ENCODE data around the gene HINT3.
"Not testable (repeated sequence)": the region's sequence is repeated elsewhere in the genome, so short reads cannot be mapped to it uniquely, and the experiment has no call there.

HINT3 gene

GRCh38 chr6:125922322-125922860 is 34.2 kb upstream of the HINT3 start:
- FAIRE-seq (no peak), DNase-seq (ENCODE audit: insufficient read length, low spot score) (no peak)
- TF ChIP-seq TAF1 (IDR thresholded peaks at IDR 0.05; ENCODE audit: low read depth, low read length) (no peak), PAX5 (IDR thresholded peaks at IDR 0.05; ENCODE audit: insufficient read depth, low read length, severe bottlenecking) (no peak), POU2F2 (IDR thresholded peaks at IDR 0.05; ENCODE audit: low read depth, low read length) (no peak), POLR2AphosphoS5 (IDR thresholded peaks at IDR 0.05; ENCODE audit: low read depth, low read length) (no peak), POLR2A (IDR thresholded peaks at IDR 0.05; ENCODE audit: low read depth, low read length) (no peak), SPI1 (IDR thresholded peaks at IDR 0.05; ENCODE audit: low read depth, low read length) (no peak)

DNA sequence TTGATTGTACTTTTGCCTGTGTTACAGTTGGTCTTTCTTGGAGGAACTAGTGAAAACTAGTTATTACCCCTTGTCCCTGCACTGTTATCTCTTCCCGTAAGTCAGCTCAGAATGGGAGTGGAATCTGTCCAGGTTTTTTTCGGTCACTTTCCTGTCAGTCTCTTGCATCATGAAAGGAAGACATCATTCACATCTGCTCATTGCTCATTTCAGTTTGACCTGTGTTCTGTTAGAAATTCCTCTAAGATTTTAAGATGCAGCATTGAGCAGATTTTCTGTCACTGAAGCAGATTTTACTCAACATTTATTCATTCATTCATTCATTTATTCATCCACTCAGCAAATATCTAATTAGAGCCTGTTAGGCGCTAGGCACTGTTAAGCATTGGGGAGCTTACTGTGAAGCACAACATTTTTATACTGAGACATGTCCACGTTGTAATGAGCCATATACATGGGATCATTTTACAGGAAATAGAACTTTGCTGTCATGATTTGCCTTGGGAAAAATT is 33.1 kb upstream of the HINT3 start:
- TF ChIP-seq POU2F2 (IDR thresholded peaks at IDR 0.05; ENCODE audit: low read depth, low read length): no peak
- no peak for TF ChIP-seq SPI1 (IDR thresholded peaks at IDR 0.05; ENCODE audit: low read depth, low read length)
- TF ChIP-seq TAF1 (IDR thresholded peaks at IDR 0.05; ENCODE audit: low read depth, low read length): no peak
- no peak for TF ChIP-seq POLR2A (IDR thresholded peaks at IDR 0.05; ENCODE audit: low read depth, low read length)
- no peak for TF ChIP-seq PAX5 (IDR thresholded peaks at IDR 0.05; ENCODE audit: insufficient read depth, low read length, severe bottlenecking)
- TF ChIP-seq POLR2AphosphoS5 (IDR thresholded peaks at IDR 0.05; ENCODE audit: low read depth, low read length): no peak
- FAIRE-seq (no peak), DNase-seq (ENCODE audit: insufficient read length, low spot score) (no peak)

GRCh38 chr6:125924169-125924568 is 32.4 kb upstream of the HINT3 start:
- FAIRE-seq: no peak

DNA sequence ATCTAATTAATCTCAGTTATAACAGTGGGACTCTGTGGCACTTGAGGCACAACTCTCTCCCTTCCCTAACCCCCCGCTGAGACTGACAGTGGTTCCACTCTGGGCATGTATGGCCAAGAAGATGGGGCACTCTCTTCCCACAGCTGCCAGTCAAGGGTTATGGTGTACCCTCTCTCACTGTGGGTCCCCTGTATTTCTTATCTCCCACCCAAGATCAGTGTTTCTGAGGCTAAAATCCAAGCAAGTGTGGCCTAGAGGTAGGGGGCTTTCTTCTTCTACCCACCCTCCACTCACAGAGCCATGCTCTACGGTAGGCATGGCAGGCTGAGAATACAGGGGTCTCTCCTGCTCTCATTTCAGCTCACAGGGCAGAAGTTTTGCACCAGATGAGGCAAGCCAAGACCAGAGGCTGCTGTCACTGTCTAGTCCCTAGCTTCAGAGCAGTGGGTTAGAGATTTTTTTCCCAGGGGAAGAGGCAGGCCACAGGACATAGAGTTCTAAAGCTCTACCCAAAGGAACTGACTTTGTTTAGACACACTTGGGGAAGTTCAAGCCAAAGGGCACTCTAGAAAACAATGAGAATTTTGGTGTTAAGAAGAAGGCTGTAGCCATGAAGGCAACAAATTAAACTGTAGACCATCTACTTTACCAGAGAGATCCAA is 31.7 kb upstream of the HINT3 start:
- FAIRE-seq (no peak), DNase-seq (ENCODE audit: insufficient read length, low spot score) (no peak)
- TF ChIP-seq POLR2AphosphoS5 (IDR thresholded peaks at IDR 0.05; ENCODE audit: low read depth, low read length): 0 out of 2 replicates have a peak, but pooled peaks have one; percentile 43
- TF ChIP-seq TAF1 (IDR thresholded peaks at IDR 0.05; ENCODE audit: low read depth, low read length): no peak

More at GRCh38 chr6:125924169-125924568, 32.4 kb upstream of the HINT3 start:
- no peak for TF ChIP-seq POU2F2 (IDR thresholded peaks at IDR 0.05; ENCODE audit: low read depth, low read length)
- DNase-seq (ENCODE audit: insufficient read length, low spot score): no peak

DNA sequence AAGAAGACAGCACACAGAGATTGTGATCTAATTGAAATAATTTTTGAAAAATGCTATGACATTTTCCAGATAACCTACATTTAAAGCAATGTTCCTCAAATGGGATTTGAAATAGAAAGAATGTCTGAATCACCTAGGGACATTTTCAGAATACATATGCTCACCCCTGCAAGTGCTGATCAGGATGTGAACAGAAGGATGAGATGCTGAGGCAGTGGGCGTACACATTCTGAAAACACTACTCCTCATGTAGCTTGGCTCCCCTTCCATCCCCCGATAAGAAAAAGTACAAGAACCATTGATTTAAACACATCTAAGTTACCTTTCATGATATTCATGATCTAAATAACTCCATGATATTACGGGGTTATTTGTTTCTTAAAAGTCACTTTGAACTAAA is 29.9 kb upstream of the HINT3 start:
- TF ChIP-seq TAF1 (IDR thresholded peaks at IDR 0.05; ENCODE audit: low read depth, low read length): no peak
- no peak for TF ChIP-seq PAX5 (IDR thresholded peaks at IDR 0.05; ENCODE audit: insufficient read depth, low read length, severe bottlenecking)
- TF ChIP-seq SPI1 (IDR thresholded peaks at IDR 0.05; ENCODE audit: low read depth, low read length): no peak
- TF ChIP-seq POLR2A (IDR thresholded peaks at IDR 0.05; ENCODE audit: low read depth, low read length): no peak
- TF ChIP-seq POU2F2 (IDR thresholded peaks at IDR 0.05; ENCODE audit: low read depth, low read length): no peak
- no peak for TF ChIP-seq POLR2AphosphoS5 (IDR thresholded peaks at IDR 0.05; ENCODE audit: low read depth, low read length)
- DNase-seq (ENCODE audit: insufficient read length, low spot score) (no peak), FAIRE-seq (no peak)

- TF ChIP-seq PAX5 (IDR thresholded peaks at IDR 0.05; ENCODE audit: insufficient read depth, low read length, severe bottlenecking) (no peak), TAF1 (IDR thresholded peaks at IDR 0.05; ENCODE audit: low read depth, low read length) (no peak), POLR2AphosphoS5 (IDR thresholded peaks at IDR 0.05; ENCODE audit: low read depth, low read length) (no peak), POLR2A (IDR thresholded peaks at IDR 0.05; ENCODE audit: low read depth, low read length) (no peak), SPI1 (IDR thresholded peaks at IDR 0.05; ENCODE audit: low read depth, low read length) (no peak), POU2F2 (IDR thresholded peaks at IDR 0.05; ENCODE audit: low read depth, low read length) (no peak)
- no peak for FAIRE-seq
- no peak for DNase-seq (ENCODE audit: insufficient read length, low spot score)
Measured at GRCh38 chr6:125927761-125928160, 28.8 kb upstream of the HINT3 start.

DNA sequence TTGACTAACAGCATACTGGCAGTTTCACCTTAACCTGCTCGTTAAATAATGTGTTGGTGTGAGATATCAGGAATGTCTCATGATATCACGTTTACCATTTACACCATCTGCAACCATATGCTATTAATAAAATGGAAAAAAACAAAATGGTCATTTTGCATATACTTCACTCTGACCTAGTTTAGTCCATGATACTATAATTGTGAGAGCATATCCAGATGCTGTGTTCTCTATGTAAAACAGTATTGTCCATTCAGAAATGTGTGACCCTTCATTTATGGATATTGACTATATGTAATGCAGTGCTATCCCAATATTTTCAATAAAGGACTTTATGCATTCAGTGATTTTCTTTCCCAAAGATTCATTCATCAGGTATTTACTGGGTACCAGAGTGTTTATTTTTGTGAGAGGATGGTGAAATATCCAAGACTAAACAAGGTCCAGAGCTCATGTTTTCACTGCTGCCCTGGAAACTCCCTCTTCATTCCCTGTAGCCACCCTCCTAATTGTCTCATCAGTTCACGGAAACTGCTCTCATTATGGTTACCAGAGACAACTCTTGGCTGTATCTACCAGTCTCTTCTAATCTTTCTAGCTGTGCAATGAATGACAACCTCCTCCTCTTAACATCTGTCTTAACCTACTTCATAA is 25.7 kb upstream of the HINT3 start:
- TF ChIP-seq POLR2AphosphoS5 (IDR thresholded peaks at IDR 0.05; ENCODE audit: low read depth, low read length): no peak
- DNase-seq (ENCODE audit: insufficient read length, low spot score) (no peak), FAIRE-seq (no peak)

GRCh38 chr6:125931733-125932450 is 24.7 kb upstream of the HINT3 start:
- FAIRE-seq (no peak), DNase-seq (ENCODE audit: insufficient read length, low spot score) (no peak)
- TF ChIP-seq SPI1 (IDR thresholded peaks at IDR 0.05; ENCODE audit: low read depth, low read length): peak; percentile 70
- no peak for TF ChIP-seq POU2F2 (IDR thresholded peaks at IDR 0.05; ENCODE audit: low read depth, low read length)
- TF ChIP-seq POLR2AphosphoS5 (IDR thresholded peaks at IDR 0.05; ENCODE audit: low read depth, low read length): no peak
- 0 out of 2 replicates have a peak, but pooled peaks have one; percentile 22 for TF ChIP-seq POLR2A (IDR thresholded peaks at IDR 0.05; ENCODE audit: low read depth, low read length)
- no peak for TF ChIP-seq TAF1 (IDR thresholded peaks at IDR 0.05; ENCODE audit: low read depth, low read length)

DNA sequence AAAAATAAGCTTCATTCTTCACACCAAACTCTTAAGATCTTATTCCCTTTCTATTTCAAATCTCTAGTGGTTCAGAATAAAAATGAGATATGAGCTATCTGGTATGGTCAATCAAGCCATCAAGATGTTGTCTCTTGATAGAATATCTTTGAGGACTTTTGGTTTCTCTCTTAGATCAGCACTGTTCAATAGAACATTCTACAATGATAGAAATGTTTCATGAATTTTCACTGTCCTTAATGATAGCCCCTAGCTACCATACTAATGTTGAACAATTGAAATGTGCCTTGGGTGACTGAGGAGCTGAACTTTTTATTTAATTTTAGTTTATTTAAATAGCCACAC is 24.1 kb upstream of the HINT3 start:
- no peak for TF ChIP-seq SPI1 (IDR thresholded peaks at IDR 0.05; ENCODE audit: low read depth, low read length)
- TF ChIP-seq PAX5 (IDR thresholded peaks at IDR 0.05; ENCODE audit: insufficient read depth, low read length, severe bottlenecking): no peak
- no peak for TF ChIP-seq POU2F2 (IDR thresholded peaks at IDR 0.05; ENCODE audit: low read depth, low read length)
- FAIRE-seq: no peak
- no peak for DNase-seq (ENCODE audit: insufficient read length, low spot score)

GRCh38 chr6:125935520-125935919 is 21.1 kb upstream of the HINT3 start:
- not testable (repeated sequence) for FAIRE-seq; DNase-seq (ENCODE audit: insufficient read length, low spot score)

Measured in GM12891 (cell line).